IMR-90 (cell line): Measurements from ENCODE around the gene SH3BP4. TPM values are rescaled to one million over a fixed set of nuclear protein-coding genes. Genes with fewer than 3 reads are reported as not detected.

Experiments used
- ATAC-seq: fragments of 200-7000 bp; cut with Tn5 transposase; 2 replicates; pipeline ENCODE4 v1.9.1; 2020; ENCODE audit warnings: low read depth, mild to moderate bottlenecking, moderate library complexity
- BruUV-seq: library from RNA; stranded (reverse); fragments of 400-500 nt; replicated peaks from 2 replicates; lab custom pipeline; 2021; lab: Mats Ljungman, UMichigan
- CTCF ChIA-PET: fragments of 300-600 bp; formaldehyde crosslinking; extraction: SDS; loops from one replicate; lab custom pipeline; 2021; ENCODE audit warnings: antibody characterized with exemption; lab: Yijun Ruan, JAX
- POLR2A ChIA-PET: fragments of 300-600 bp; sonication (Branson Sonifier 250); formaldehyde crosslinking; loops from one replicate; lab custom pipeline; 2022; ENCODE audit warnings: antibody characterized with exemption; ENCODE audit not compliant: unreplicated experiment; lab: Charles Lee
- DNase-seq: peaks from one replicate; pipeline ENCODE4 v3.0.0; 2013
- H2AFZ ChIP-seq: replicated peaks from 2 replicates; pipeline ENCODE3; 2013; ENCODE audit warnings: low read length, mild to moderate bottlenecking; ENCODE audit not compliant: poor library complexity
- H2AK5ac ChIP-seq: 2 replicates; pipeline ENCODE4 v1.6.1; 2013; ENCODE audit warnings: low read depth, low read length, inconsistent platforms
- H2AK9ac ChIP-seq: replicated peaks from 2 replicates; pipeline ENCODE3; 2013; ENCODE audit warnings: mild to moderate bottlenecking, low read depth, low read length, moderate library complexity; ENCODE audit not compliant: poor library complexity
- H2BK120ac ChIP-seq: 2 replicates; pipeline ENCODE4 v1.6.1; 2013; ENCODE audit warnings: low read depth, low read length, inconsistent platforms
- H2BK15ac ChIP-seq: 3 replicates; pipeline ENCODE4 v1.6.1; 2013; ENCODE audit warnings: low read depth, low read length, inconsistent platforms
- H2BK20ac ChIP-seq: 2 replicates; pipeline ENCODE4 v1.6.1; 2013; ENCODE audit warnings: low read depth, mild to moderate bottlenecking, inconsistent platforms, low read length, moderate library complexity
- H2BK5ac ChIP-seq: 2 replicates; pipeline ENCODE4 v1.6.1; 2013; ENCODE audit warnings: mild to moderate bottlenecking, low read depth, low read length, inconsistent platforms; ENCODE audit not compliant: poor library complexity, severe bottlenecking
- H3K14ac ChIP-seq: replicated peaks from 2 replicates; pipeline ENCODE4 v1.6.1; 2013; ENCODE audit warnings: low read depth, low read length, inconsistent platforms
- H3K18ac ChIP-seq: 2 replicates; pipeline ENCODE4 v1.6.1; 2013; ENCODE audit warnings: low read depth, low read length, control low read depth
- H3K23ac ChIP-seq: 2 replicates; pipeline ENCODE4 v1.6.1; 2013; ENCODE audit warnings: low read depth, low read length, inconsistent platforms
- H3K27ac ChIP-seq: 2 replicates; pipeline ENCODE4 v1.5.1; 2013; ENCODE audit warnings: mild to moderate bottlenecking, control low read depth, low read length; ENCODE audit not compliant: insufficient read depth
- H3K27me3 ChIP-seq: 2 replicates; pipeline ENCODE4 v1.6.1; 2013; ENCODE audit warnings: low read length; ENCODE audit not compliant: control insufficient read depth, insufficient read depth
- H3K36me3 ChIP-seq: 2 replicates; pipeline ENCODE4 v1.6.1; 2013; ENCODE audit warnings: low read length, mixed read lengths; ENCODE audit not compliant: control insufficient read depth, insufficient read depth
- H3K4ac ChIP-seq: 2 replicates; pipeline ENCODE4 v1.6.1; 2013; ENCODE audit warnings: low read depth, low read length, inconsistent platforms
- H3K4me1 ChIP-seq: 2 replicates; pipeline ENCODE4 v1.6.1; 2013; ENCODE audit warnings: low read length, mixed read lengths; ENCODE audit not compliant: control insufficient read depth, insufficient read depth
- H3K4me2 ChIP-seq: 2 replicates; pipeline ENCODE4 v1.6.1; 2013; ENCODE audit warnings: low read depth, mild to moderate bottlenecking, control low read depth, low read length, moderate library complexity
- H3K4me3 ChIP-seq: 2 replicates; pipeline ENCODE4 v1.5.1; 2013; ENCODE audit warnings: low read depth, mild to moderate bottlenecking, control low read depth, low read length, moderate library complexity; ENCODE audit not compliant: insufficient read depth
- H3K56ac ChIP-seq: 2 replicates; pipeline ENCODE4 v1.6.1; 2013; ENCODE audit warnings: low read length, inconsistent platforms; ENCODE audit not compliant: insufficient read depth; ENCODE audit errors: extremely low read depth
- H3K79me1 ChIP-seq, 2 experiments: 2 replicates each; pipeline ENCODE4 v1.6.1; 2013; ENCODE audit warnings: low read length in 2 of 2, inconsistent platforms in 1 of 2, low read depth in 1 of 2
- H3K9ac ChIP-seq: 2 replicates; pipeline ENCODE4 v1.6.1; 2013; ENCODE audit warnings: low read depth, low read length, control low read depth
- H3K9me1 ChIP-seq: 2 replicates; pipeline ENCODE4 v1.6.1; 2013; ENCODE audit warnings: low read length, inconsistent platforms; ENCODE audit not compliant: insufficient read depth
- H3K9me3 ChIP-seq: 2 replicates; pipeline ENCODE4 v1.6.1; 2013; ENCODE audit warnings: low read length; ENCODE audit not compliant: control insufficient read depth, insufficient read depth
- H4K20me1 ChIP-seq: 2 replicates; pipeline ENCODE4 v1.6.1; 2013; ENCODE audit warnings: low read length, inconsistent platforms; ENCODE audit not compliant: insufficient read depth
- H4K5ac ChIP-seq: 2 replicates; pipeline ENCODE4 v1.6.1; 2013; ENCODE audit warnings: mild to moderate bottlenecking, low read depth, low read length, control low read depth
- H4K8ac ChIP-seq, 2 experiments: 2 replicates each; pipeline ENCODE4 v1.6.1; 2013; ENCODE audit warnings: low read depth in 2 of 2, low read length in 2 of 2, control low read depth in 1 of 2, inconsistent platforms in 1 of 2
- H4K91ac ChIP-seq: 2 replicates; pipeline ENCODE4 v1.6.1; 2013; ENCODE audit warnings: low read depth, low read length, inconsistent platforms; ENCODE audit not compliant: insufficient read depth
- ELK1 ChIP-seq: fragments of 150-350 bp; IDR thresholded peaks from 2 replicates; pipeline ENCODE4 v1.6.1; 2016; ENCODE audit warnings: low read depth, mild to moderate bottlenecking, low read length, moderate library complexity, borderline replicate concordance
- MXI1 ChIP-seq: IDR thresholded peaks from 2 replicates; pipeline ENCODE4 v1.6.1; 2012; ENCODE audit warnings: low read depth, mild to moderate bottlenecking, low read length, moderate library complexity, borderline replicate concordance
- WGBS, 2 experiments: methylation state at CpG; one replicate each; pipeline versions ENCODE4 v1.1.5 to v1.1.7; 2013; ENCODE audit warnings: missing lambda C conversion rate in 2 of 2; ENCODE audit not compliant: insufficient read length in 1 of 2; ENCODE audit errors: extremely low coverage in 2 of 2; 5-methylcytosine and 5-hydroxymethylcytosine counted together
- dilution Hi-C: fragments of 300-500 bp; cut with HindIII; formaldehyde crosslinking; loops from one replicate; pipeline ENCODE4 v1.14.3; 2018; ENCODE audit warnings: low sequenced_read_pairs; ENCODE audit not compliant: unreplicated experiment
- in situ Hi-C: fragments of 300-500 bp; cut with MboI; formaldehyde crosslinking; loops from 3 replicates; pipeline ENCODE4 v1.14.3; 2019; ENCODE audit warnings: low sequenced_read_pairs, inconsistent platforms, mixed read lengths
- intact Hi-C: fragments of 100-400 bp; cut with micrococcal nuclease; formaldehyde crosslinking; loops from 2 replicates; pipeline ENCODE4 v1.10.0; 2022
- polyA plus RNA-seq, 3 experiments: library from polyadenylated mRNA; depleted of rRNA; stranded (reverse); fragments of >200 nt; gene quantifications; 2 replicates each; pipeline ENCODE4 v1.2.3, GENCODE V29; 2012; ENCODE audit warnings: low replicate concordance in 1 of 3
- total RNA-seq: library from RNA; depleted of rRNA; stranded (reverse); fragments of >200 nt; gene quantifications from 2 replicates; pipeline ENCODE4 v1.2.3, GENCODE V29; 2012

Gene SH3BP4
- total and polyA plus RNA-seq, 2 of the 4 experiments (the other 2 are of a cell fraction) = 104 to 122 TPM

- no peak for DNase-seq
- POLR2A ChIA-PET = interaction anchor here (0.6 to 1.0 kb wide), 3 partner anchors 48 to 278 kb away, joined by 4 to 9 read pairs (median 8); no protein-coding TSS in a partner anchor
Measured at GRCh38 chr2:234952270-234953115, 676 bp downstream of the SH3BP4 start.

More at GRCh38 chr2:234952270-234953115, 676 bp downstream of the SH3BP4 start:
- TF ChIP-seq MXI1 (peak; percentile 15; the same call in 1 of the 2 replicates), ELK1 (no peak)
- peaks cover 13 to 30% of the 10 kb centered on the region in 2 experiments; a peak in 3 of 4 replicates for H3K79me1 ChIP-seq
- intact Hi-C loops = loop anchor here (1.0 to 2.0 kb wide), 3 partner anchors 44 to 402 kb away; no protein-coding TSS in a partner anchor
- peaks cover 15% of the 10 kb centered on the region for H3K36me3 ChIP-seq
- H3K9me3 ChIP-seq = no peaks in the 10 kb centered on the region
- peaks cover 37% of the 10 kb centered on the region for H3K4me1 ChIP-seq
- H2BK20ac ChIP-seq = no peak overlapping the region
- ATAC-seq = peak; percentile 1; the same call in 1 of the 2 replicates
- peak overlapping the region; percentile 34 for H2AFZ ChIP-seq
- peak overlapping the region; percentile 29 for H2AK5ac ChIP-seq
- peak overlapping the region; percentile 96 for H3K27ac ChIP-seq
- no TSS peak for BruUV-seq
- H2BK5ac ChIP-seq = peak overlapping the region; percentile 91
- H3K4me3 ChIP-seq = peak overlapping the region; percentile 56
- dilution Hi-C loops = no loop called here
- H2BK15ac ChIP-seq = no peak overlapping the region
- H4K5ac ChIP-seq = peak overlapping the region; percentile 12
- peak overlapping the region; percentile 90 for H2AK9ac ChIP-seq
- H3K18ac ChIP-seq = peak overlapping the region; percentile 62
- H3K4ac ChIP-seq = peak overlapping the region; percentile 94
- H2BK120ac ChIP-seq = peak overlapping the region; percentile 28
- H4K91ac ChIP-seq = peak overlapping the region; percentile 71
- CTCF ChIA-PET = no interaction called here
- H3K56ac ChIP-seq = peak overlapping the region; percentile 95
- no peaks in the 10 kb centered on the region for H3K27me3 ChIP-seq
- H4K20me1 ChIP-seq = peaks cover 45% of the 10 kb centered on the region
- WGBS, 2 experiments = 0% methylated on average over 11 of the region's 102 CpGs; no CpG with 5 or more reads in 1 of the 2 experiments
- H3K14ac ChIP-seq = peak overlapping the region; percentile 97
- in situ Hi-C loops = loop anchor here (10.0 kb wide), 1 partner anchor 152 kb away; no protein-coding TSS in a partner anchor
- H3K23ac ChIP-seq = peak overlapping the region; percentile 99; the same call in 1 of the 2 replicates
- peak overlapping the region; percentile 74 to 76; a peak in 3 of 4 replicates for H4K8ac ChIP-seq
- peak overlapping the region; percentile 84; the same call in 1 of the 2 replicates for H3K4me2 ChIP-seq
- H3K9me1 ChIP-seq = peaks cover 29% of the 10 kb centered on the region
- H3K9ac ChIP-seq = peak overlapping the region; percentile 72
